IMR-90 (cell line): ENCODE results near the gene UGGT2. TPM values are rescaled to one million over a fixed set of nuclear protein-coding genes. Genes with fewer than 3 reads are reported as not detected.

ENCODE experiments used
- ATAC-seq: fragments of 200-7000 bp; cut with Tn5 transposase; 2 replicates; pipeline ENCODE4 v1.9.1; 2020; ENCODE audit warnings: low read depth, mild to moderate bottlenecking, moderate library complexity
- BruUV-seq: library from RNA; stranded (reverse); fragments of 400-500 nt; replicated peaks from 2 replicates; lab custom pipeline; 2021; lab: Mats Ljungman, UMichigan
- CTCF ChIA-PET: fragments of 300-600 bp; formaldehyde crosslinking; extraction: SDS; loops from one replicate; lab custom pipeline; 2021; ENCODE audit warnings: antibody characterized with exemption; lab: Yijun Ruan, JAX
- POLR2A ChIA-PET: fragments of 300-600 bp; sonication (Branson Sonifier 250); formaldehyde crosslinking; loops from one replicate; lab custom pipeline; 2022; ENCODE audit warnings: antibody characterized with exemption; ENCODE audit not compliant: unreplicated experiment; lab: Charles Lee
- DNase-seq: peaks from one replicate; pipeline ENCODE4 v3.0.0; 2013
- H2AFZ ChIP-seq: replicated peaks from 2 replicates; pipeline ENCODE3; 2013; ENCODE audit warnings: low read length, mild to moderate bottlenecking; ENCODE audit not compliant: poor library complexity
- H2AK5ac ChIP-seq: 2 replicates; pipeline ENCODE4 v1.6.1; 2013; ENCODE audit warnings: low read depth, low read length, inconsistent platforms
- H2AK9ac ChIP-seq: replicated peaks from 2 replicates; pipeline ENCODE3; 2013; ENCODE audit warnings: mild to moderate bottlenecking, low read depth, low read length, moderate library complexity; ENCODE audit not compliant: poor library complexity
- H2BK120ac ChIP-seq: 2 replicates; pipeline ENCODE4 v1.6.1; 2013; ENCODE audit warnings: low read depth, low read length, inconsistent platforms
- H2BK15ac ChIP-seq: 3 replicates; pipeline ENCODE4 v1.6.1; 2013; ENCODE audit warnings: low read depth, low read length, inconsistent platforms
- H2BK20ac ChIP-seq: 2 replicates; pipeline ENCODE4 v1.6.1; 2013; ENCODE audit warnings: low read depth, mild to moderate bottlenecking, inconsistent platforms, low read length, moderate library complexity
- H2BK5ac ChIP-seq: 2 replicates; pipeline ENCODE4 v1.6.1; 2013; ENCODE audit warnings: mild to moderate bottlenecking, low read depth, low read length, inconsistent platforms; ENCODE audit not compliant: poor library complexity, severe bottlenecking
- H3K14ac ChIP-seq: replicated peaks from 2 replicates; pipeline ENCODE4 v1.6.1; 2013; ENCODE audit warnings: low read depth, low read length, inconsistent platforms
- H3K18ac ChIP-seq: 2 replicates; pipeline ENCODE4 v1.6.1; 2013; ENCODE audit warnings: low read depth, low read length, control low read depth
- H3K23ac ChIP-seq: 2 replicates; pipeline ENCODE4 v1.6.1; 2013; ENCODE audit warnings: low read depth, low read length, inconsistent platforms
- H3K27ac ChIP-seq: 2 replicates; pipeline ENCODE4 v1.5.1; 2013; ENCODE audit warnings: mild to moderate bottlenecking, control low read depth, low read length; ENCODE audit not compliant: insufficient read depth
- H3K27me3 ChIP-seq: 2 replicates; pipeline ENCODE4 v1.6.1; 2013; ENCODE audit warnings: low read length; ENCODE audit not compliant: control insufficient read depth, insufficient read depth
- H3K36me3 ChIP-seq: 2 replicates; pipeline ENCODE4 v1.6.1; 2013; ENCODE audit warnings: low read length, mixed read lengths; ENCODE audit not compliant: control insufficient read depth, insufficient read depth
- H3K4ac ChIP-seq: 2 replicates; pipeline ENCODE4 v1.6.1; 2013; ENCODE audit warnings: low read depth, low read length, inconsistent platforms
- H3K4me1 ChIP-seq: 2 replicates; pipeline ENCODE4 v1.6.1; 2013; ENCODE audit warnings: low read length, mixed read lengths; ENCODE audit not compliant: control insufficient read depth, insufficient read depth
- H3K4me2 ChIP-seq: 2 replicates; pipeline ENCODE4 v1.6.1; 2013; ENCODE audit warnings: low read depth, mild to moderate bottlenecking, control low read depth, low read length, moderate library complexity
- H3K4me3 ChIP-seq: 2 replicates; pipeline ENCODE4 v1.5.1; 2013; ENCODE audit warnings: low read depth, mild to moderate bottlenecking, control low read depth, low read length, moderate library complexity; ENCODE audit not compliant: insufficient read depth
- H3K56ac ChIP-seq: 2 replicates; pipeline ENCODE4 v1.6.1; 2013; ENCODE audit warnings: low read length, inconsistent platforms; ENCODE audit not compliant: insufficient read depth; ENCODE audit errors: extremely low read depth
- H3K79me1 ChIP-seq, 2 experiments: 2 replicates each; pipeline ENCODE4 v1.6.1; 2013; ENCODE audit warnings: low read length in 2 of 2, inconsistent platforms in 1 of 2, low read depth in 1 of 2
- H3K9ac ChIP-seq: 2 replicates; pipeline ENCODE4 v1.6.1; 2013; ENCODE audit warnings: low read depth, low read length, control low read depth
- H3K9me1 ChIP-seq: 2 replicates; pipeline ENCODE4 v1.6.1; 2013; ENCODE audit warnings: low read length, inconsistent platforms; ENCODE audit not compliant: insufficient read depth
- H3K9me3 ChIP-seq: 2 replicates; pipeline ENCODE4 v1.6.1; 2013; ENCODE audit warnings: low read length; ENCODE audit not compliant: control insufficient read depth, insufficient read depth
- H4K20me1 ChIP-seq: 2 replicates; pipeline ENCODE4 v1.6.1; 2013; ENCODE audit warnings: low read length, inconsistent platforms; ENCODE audit not compliant: insufficient read depth
- H4K5ac ChIP-seq: 2 replicates; pipeline ENCODE4 v1.6.1; 2013; ENCODE audit warnings: mild to moderate bottlenecking, low read depth, low read length, control low read depth
- H4K8ac ChIP-seq, 2 experiments: 2 replicates each; pipeline ENCODE4 v1.6.1; 2013; ENCODE audit warnings: low read depth in 2 of 2, low read length in 2 of 2, control low read depth in 1 of 2, inconsistent platforms in 1 of 2
- H4K91ac ChIP-seq: 2 replicates; pipeline ENCODE4 v1.6.1; 2013; ENCODE audit warnings: low read depth, low read length, inconsistent platforms; ENCODE audit not compliant: insufficient read depth
- CEBPB ChIP-seq: IDR thresholded peaks from 2 replicates; pipeline ENCODE4 v1.6.1; 2012; ENCODE audit warnings: low read depth, low read length, improper control_type of control experiment
- CHD1 ChIP-seq: IDR thresholded peaks from 2 replicates; pipeline ENCODE4 v1.6.1; 2012; ENCODE audit warnings: low read depth, low read length, improper control_type of control experiment
- ELK1 ChIP-seq: fragments of 150-350 bp; IDR thresholded peaks from 2 replicates; pipeline ENCODE4 v1.6.1; 2016; ENCODE audit warnings: low read depth, mild to moderate bottlenecking, low read length, moderate library complexity, borderline replicate concordance
- MAFK ChIP-seq: IDR thresholded peaks from 2 replicates; pipeline ENCODE4 v1.6.1; 2012; ENCODE audit warnings: low read depth, low read length, improper control_type of control experiment
- POLR2A ChIP-seq: IDR thresholded peaks from 2 replicates; pipeline ENCODE4 v1.6.1; 2012; ENCODE audit warnings: mild to moderate bottlenecking, low read depth, low read length
- RAD21 ChIP-seq: IDR thresholded peaks from 2 replicates; pipeline ENCODE4 v1.6.1; 2012; ENCODE audit warnings: low read length, improper control_type of control experiment
- RCOR1 ChIP-seq: IDR thresholded peaks from 2 replicates; pipeline ENCODE4 v1.6.1; 2012; ENCODE audit warnings: mild to moderate bottlenecking, low read length, improper control_type of control experiment; ENCODE audit not compliant: insufficient replicate concordance
- SMC3 ChIP-seq: fragments of 150-350 bp; IDR thresholded peaks from 2 replicates; pipeline ENCODE4 v1.6.1; 2016; ENCODE audit warnings: low read depth, mild to moderate bottlenecking, antibody characterized with exemption, low read length, moderate library complexity
- dilution Hi-C: fragments of 300-500 bp; cut with HindIII; formaldehyde crosslinking; loops from one replicate; pipeline ENCODE4 v1.14.3; 2018; ENCODE audit warnings: low sequenced_read_pairs; ENCODE audit not compliant: unreplicated experiment
- in situ Hi-C: fragments of 300-500 bp; cut with MboI; formaldehyde crosslinking; loops from 3 replicates; pipeline ENCODE4 v1.14.3; 2019; ENCODE audit warnings: low sequenced_read_pairs, inconsistent platforms, mixed read lengths
- intact Hi-C: fragments of 100-400 bp; cut with micrococcal nuclease; formaldehyde crosslinking; loops from 2 replicates; pipeline ENCODE4 v1.10.0; 2022
- polyA plus RNA-seq, 3 experiments: library from polyadenylated mRNA; depleted of rRNA; stranded (reverse); fragments of >200 nt; gene quantifications; 2 replicates each; pipeline ENCODE4 v1.2.3, GENCODE V29; 2012; ENCODE audit warnings: low replicate concordance in 1 of 3
- total RNA-seq: library from RNA; depleted of rRNA; stranded (reverse); fragments of >200 nt; gene quantifications from 2 replicates; pipeline ENCODE4 v1.2.3, GENCODE V29; 2012
- TF ChIP-seq, protein P1 (sequence below): fragments of 150-350 bp; IDR thresholded peaks from 2 replicates; pipeline ENCODE4 v1.6.1; 2017; ENCODE audit warnings: mild to moderate bottlenecking, antibody characterized with exemption, low read length, low read depth
- TF ChIP-seq, protein P2 (sequence below): conservative IDR thresholded peaks from 2 replicates; pipeline ENCODE4 v1.5.1; 2012; ENCODE audit warnings: mild to moderate bottlenecking, low read depth, low read length, improper control_type of control experiment

Gene UGGT2
- total and polyA plus RNA-seq, 2 of the 4 experiments (the other 2 are of a cell fraction) = 21.4 to 40.1 TPM

GRCh38 chr13:95956589-95957148, 96.5 kb downstream of the UGGT2 start:
- no peak overlapping the region for H3K18ac ChIP-seq
- no peak overlapping the region for H2AK5ac ChIP-seq
- no peak overlapping the region for H2BK15ac ChIP-seq
- H2AK9ac ChIP-seq = no peak overlapping the region
- no peak overlapping the region for H3K4me3 ChIP-seq
- ChIA-PET CTCF (no interaction called here), POLR2A (no interaction called here)
- no peak overlapping the region for H3K56ac ChIP-seq
- no peak overlapping the region for H2BK20ac ChIP-seq
- TF ChIP-seq, protein P1, sequence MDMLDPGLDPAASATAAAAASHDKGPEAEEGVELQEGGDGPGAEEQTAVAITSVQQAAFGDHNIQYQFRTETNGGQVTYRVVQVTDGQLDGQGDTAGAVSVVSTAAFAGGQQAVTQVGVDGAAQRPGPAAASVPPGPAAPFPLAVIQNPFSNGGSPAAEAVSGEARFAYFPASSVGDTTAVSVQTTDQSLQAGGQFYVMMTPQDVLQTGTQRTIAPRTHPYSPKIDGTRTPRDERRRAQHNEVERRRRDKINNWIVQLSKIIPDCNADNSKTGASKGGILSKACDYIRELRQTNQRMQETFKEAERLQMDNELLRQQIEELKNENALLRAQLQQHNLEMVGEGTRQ = no peak
- no peak for TF ChIP-seq ELK1
- TF ChIP-seq, protein P2, sequence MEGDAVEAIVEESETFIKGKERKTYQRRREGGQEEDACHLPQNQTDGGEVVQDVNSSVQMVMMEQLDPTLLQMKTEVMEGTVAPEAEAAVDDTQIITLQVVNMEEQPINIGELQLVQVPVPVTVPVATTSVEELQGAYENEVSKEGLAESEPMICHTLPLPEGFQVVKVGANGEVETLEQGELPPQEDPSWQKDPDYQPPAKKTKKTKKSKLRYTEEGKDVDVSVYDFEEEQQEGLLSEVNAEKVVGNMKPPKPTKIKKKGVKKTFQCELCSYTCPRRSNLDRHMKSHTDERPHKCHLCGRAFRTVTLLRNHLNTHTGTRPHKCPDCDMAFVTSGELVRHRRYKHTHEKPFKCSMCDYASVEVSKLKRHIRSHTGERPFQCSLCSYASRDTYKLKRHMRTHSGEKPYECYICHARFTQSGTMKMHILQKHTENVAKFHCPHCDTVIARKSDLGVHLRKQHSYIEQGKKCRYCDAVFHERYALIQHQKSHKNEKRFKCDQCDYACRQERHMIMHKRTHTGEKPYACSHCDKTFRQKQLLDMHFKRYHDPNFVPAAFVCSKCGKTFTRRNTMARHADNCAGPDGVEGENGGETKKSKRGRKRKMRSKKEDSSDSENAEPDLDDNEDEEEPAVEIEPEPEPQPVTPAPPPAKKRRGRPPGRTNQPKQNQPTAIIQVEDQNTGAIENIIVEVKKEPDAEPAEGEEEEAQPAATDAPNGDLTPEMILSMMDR = no peak
- no peak for TF ChIP-seq MAFK
- TF ChIP-seq CEBPB = no peak
- no peak for TF ChIP-seq CHD1
- no peak for TF ChIP-seq RAD21
- TF ChIP-seq POLR2A = no peak
- no peak for TF ChIP-seq SMC3
- no peak for TF ChIP-seq RCOR1
- no peaks in the 10 kb centered on the region; the same call in 1 of the 2 replicates for H4K20me1 ChIP-seq
- no peak overlapping the region for H3K4me2 ChIP-seq
- H3K9ac ChIP-seq = no peak overlapping the region
- DNase-seq (no peak), ATAC-seq (no peak)
- no peaks in the 10 kb centered on the region for H3K4me1 ChIP-seq
- H3K79me1 ChIP-seq = peaks cover 3 to 11% of the 10 kb centered on the region in 2 experiments; a peak in 2 of 4 replicates
- no peak overlapping the region for H3K27ac ChIP-seq
- H4K91ac ChIP-seq = no peak overlapping the region
- H4K8ac ChIP-seq = no peak overlapping the region
- dilution Hi-C loops = no loop called here
- H3K36me3 ChIP-seq = peaks cover 2% of the 10 kb centered on the region; the same call in 1 of the 2 replicates
- H2BK120ac ChIP-seq = no peak overlapping the region
- no TSS peak for BruUV-seq
- intact Hi-C loops = no loop called here
- no peaks in the 10 kb centered on the region for H3K9me1 ChIP-seq
- H2AFZ ChIP-seq = no peak overlapping the region
- no peak overlapping the region for H4K5ac ChIP-seq
- in situ Hi-C loops = no loop called here
- no peak overlapping the region for H3K23ac ChIP-seq
- no peaks in the 10 kb centered on the region for H3K9me3 ChIP-seq
- no peak overlapping the region for H3K4ac ChIP-seq
- H3K27me3 ChIP-seq = no peaks in the 10 kb centered on the region
- H2BK5ac ChIP-seq = no peak overlapping the region
- H3K14ac ChIP-seq = no peak overlapping the region
